Right ventricle myocardium superior (tissue), 1 donor: ENCODE measurements around the gene TRPM3. TPM values are rescaled to one million over a fixed set of nuclear protein-coding genes. Genes with fewer than 3 reads are reported as not detected.

Experiments used
- ATAC-seq: fragments of 200-7000 bp; cut with Tn5 transposase; one replicate; pipeline ENCODE4 v1.9.1; 2020; ENCODE audit warnings: mild to moderate bottlenecking; ENCODE audit not compliant: poor library complexity
- DNase-seq: peaks from one replicate; pipeline ENCODE4 v3.0.0-alpha.2; 2020
- intact Hi-C: fragments of 100-400 bp; cut with DNase I; formaldehyde crosslinking; loops from one replicate; pipeline ENCODE4 v1.11.2; 2022
- total RNA-seq: library from RNA; stranded (reverse); fragmentation: NEBNext Ultra II Directional; extraction: Animal tissue kit (Norgen Biotek cat#: 25700); gene quantifications from one replicate; pipeline ENCODE4 v1.2.1, GENCODE V29; 2021
- donor health status: DM: no; HTN: yes; CAD: no; lungs with severe emphysema.

Gene TRPM3
- total RNA-seq, 1 donor from 2014 or later: 0.16 TPM

DNA sequence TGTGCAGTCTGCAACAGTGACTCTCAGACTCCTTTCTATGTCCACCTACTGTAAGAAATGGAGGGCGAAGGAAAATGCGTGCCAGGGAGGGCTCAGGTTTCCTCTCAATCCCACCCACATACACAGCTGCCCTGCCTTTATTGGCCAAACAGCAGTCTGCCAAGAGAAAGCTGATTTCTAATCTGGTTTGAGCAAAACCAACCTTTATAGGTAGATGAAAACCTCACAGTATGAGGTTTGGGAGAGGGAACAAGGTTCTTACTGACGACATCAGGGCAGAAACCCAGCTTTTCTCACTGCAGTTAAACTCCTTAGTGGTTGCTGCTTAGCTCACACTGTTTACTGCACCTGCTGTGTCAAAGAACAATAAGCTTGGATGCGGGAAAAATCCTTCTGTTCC lies 554.7 kb downstream of the TRPM3 start:
- no peak for DNase-seq
- no peak for ATAC-seq
- intact Hi-C loops: no loop called here

- intact Hi-C loops: no loop called here
- DNase-seq (no peak), ATAC-seq (no peak)
Measured at GRCh38 chr9:70566066-70566465, 555.4 kb downstream of the TRPM3 start.

- ATAC-seq (no peak), DNase-seq (no peak)
- intact Hi-C loops: no loop called here
Measured at GRCh38 chr9:70564468-70565335, 556.7 kb downstream of the TRPM3 start.

DNA sequence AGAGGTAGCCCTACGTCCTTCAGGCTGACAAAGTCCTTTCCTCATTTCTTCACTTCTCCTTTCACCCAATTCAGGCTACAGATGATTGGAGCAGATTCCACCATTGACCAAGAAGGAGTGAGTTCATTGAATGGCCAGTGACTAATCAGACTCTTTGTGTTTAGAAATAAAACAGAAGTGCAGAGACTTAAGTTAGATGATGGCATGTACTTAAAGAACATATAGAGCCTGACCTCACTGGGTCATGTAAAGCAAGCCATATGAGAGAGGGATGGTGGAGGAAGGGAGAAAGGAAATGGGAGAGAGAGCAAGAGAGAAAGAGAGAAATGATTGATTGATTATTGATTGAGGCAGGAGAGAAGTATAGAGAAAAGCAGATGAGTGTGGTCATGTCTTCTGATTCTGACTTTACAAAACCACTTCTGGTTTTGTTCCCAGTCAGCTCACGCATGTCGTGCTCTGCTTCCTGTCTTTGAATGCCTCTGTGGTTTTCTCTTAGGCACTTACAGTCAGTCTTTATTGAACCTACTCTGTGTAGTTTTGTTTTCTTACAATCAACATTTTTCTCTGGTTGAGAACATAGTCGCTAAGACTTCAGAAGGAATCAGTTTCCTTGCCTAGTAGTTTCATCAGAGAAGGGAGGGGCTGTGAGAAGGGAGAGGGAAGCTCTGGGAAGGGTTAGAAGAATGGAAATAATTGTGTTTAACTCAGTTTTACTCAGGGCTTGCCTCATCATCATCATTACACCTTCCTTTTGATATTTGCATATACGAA lies 557.8 kb downstream of the TRPM3 start:
- intact Hi-C loops: no loop called here
- no peak for DNase-seq
- ATAC-seq: peak; percentile 54

GRCh38 chr9:70563010-70563409 lies 558.4 kb downstream of the TRPM3 start:
- ATAC-seq (no peak), DNase-seq (no peak)
- intact Hi-C loops: no loop called here

- peak; percentile 26 for ATAC-seq
- intact Hi-C loops: no loop called here
- DNase-seq: no peak
Measured at GRCh38 chr9:70561786-70562395, 559.5 kb downstream of the TRPM3 start.

- intact Hi-C loops: no loop called here
Measured at GRCh38 chr9:70561111-70561510, 560.3 kb downstream of the TRPM3 start.

DNA sequence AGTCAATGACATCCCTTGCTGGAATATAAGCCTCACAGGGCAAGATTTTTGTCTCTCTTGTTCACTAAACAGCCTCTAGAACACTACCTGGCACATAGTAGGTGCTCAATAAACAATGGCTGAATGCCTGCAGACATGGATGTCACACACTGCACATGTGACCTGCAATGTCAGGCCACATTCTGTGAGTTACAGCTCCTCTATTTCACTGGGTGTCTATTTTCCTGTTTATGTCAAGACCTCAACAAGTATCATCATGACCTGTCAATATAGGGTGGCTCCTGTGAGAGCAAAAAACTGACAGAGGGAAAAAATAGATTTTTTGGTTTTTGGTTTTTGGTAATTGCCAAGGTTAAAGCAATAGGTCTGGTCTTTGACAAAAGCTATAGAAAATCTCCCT lies 562.3 kb downstream of the TRPM3 start:
- intact Hi-C loops: no loop called here
- ATAC-seq (no peak), DNase-seq (no peak)

More at GRCh38 chr9:70561111-70561510, 560.3 kb downstream of the TRPM3 start:
- no peak for DNase-seq
- no peak for ATAC-seq

DNA sequence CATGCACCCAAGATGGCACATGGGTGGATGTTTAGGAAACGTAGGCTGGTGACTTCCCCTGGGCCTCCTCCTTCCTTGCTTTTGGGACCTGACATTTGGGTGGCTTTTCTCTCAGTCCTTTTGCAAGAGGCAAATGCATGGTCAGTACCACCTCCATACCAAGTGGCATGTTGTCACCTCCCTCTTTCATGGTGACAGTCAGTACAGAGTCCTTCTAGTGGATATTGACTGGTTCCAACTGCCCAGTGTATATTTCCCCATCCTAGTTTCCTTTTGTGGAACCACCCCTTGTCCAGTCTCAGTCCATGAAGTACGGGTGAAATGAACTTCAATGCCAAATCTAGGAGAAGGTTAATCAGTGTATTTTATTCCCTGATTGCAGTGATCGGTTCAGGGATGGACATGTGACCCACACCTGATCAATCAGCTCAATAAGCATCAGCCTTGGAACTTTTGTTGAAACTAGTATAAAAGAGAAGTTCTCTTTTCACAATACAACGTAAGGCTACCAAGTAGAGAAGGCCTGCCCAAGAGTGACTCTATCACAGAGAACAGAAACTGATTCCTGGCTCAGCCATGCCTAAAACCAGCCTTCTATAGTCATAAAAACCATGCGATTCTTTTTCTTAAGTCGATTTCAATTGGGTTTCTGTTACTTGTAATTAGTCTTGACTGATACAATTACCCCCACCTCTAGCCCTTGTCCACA lies 563.6 kb downstream of the TRPM3 start:
- no peak for ATAC-seq
- intact Hi-C loops: no loop called here
- no peak for DNase-seq

GRCh38 chr9:70556771-70557170 lies 564.6 kb downstream of the TRPM3 start:
- DNase-seq: no peak
- no peak for ATAC-seq
- intact Hi-C loops: no loop called here

DNA sequence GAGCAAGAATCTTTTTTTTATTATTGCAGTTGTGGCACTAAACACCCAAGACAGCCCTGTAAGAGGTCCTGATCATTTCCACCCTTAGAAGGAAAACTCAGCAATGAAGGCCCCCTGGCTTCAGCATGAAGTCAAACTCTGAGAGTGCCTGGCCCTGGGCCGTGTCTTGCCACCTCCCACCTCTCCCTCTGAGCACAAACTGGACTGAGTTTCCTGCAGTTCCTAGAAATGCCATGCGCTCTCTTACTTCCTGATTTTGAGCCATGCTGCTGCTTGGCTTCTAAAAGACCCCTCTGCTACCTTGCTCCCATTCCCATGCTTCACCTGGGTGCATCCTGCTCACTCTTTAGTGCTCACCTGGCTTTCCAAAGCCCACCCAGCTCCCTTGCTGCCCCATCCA lies 566.5 kb downstream of the TRPM3 start:
- ATAC-seq (no peak), DNase-seq (no peak)
- intact Hi-C loops: no loop called here

GRCh38 chr9:70553707-70554673 lies 567.4 kb downstream of the TRPM3 start:
- no peak for DNase-seq
- intact Hi-C loops: no loop called here
- ATAC-seq: peak; percentile 91

DNA sequence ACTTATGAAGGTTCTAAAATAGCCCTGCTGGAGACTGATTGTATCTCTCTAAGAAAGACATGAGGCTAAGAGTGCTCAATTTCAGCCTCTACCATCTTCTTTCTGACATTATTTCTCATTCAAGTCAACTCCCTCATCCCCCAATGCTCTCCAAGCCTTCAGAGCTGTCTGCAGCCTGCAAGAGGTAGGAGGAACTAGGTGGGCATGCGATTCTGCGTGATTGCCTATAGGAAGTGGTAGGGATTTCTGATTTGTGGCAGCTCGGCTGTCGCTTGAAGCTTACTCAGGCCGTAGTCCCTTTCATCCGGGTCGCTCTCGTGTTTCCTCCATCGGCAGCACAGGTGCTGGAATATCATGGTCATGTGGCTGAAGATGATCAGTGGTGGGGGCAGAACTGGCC lies 568.9 kb downstream of the TRPM3 start:
- DNase-seq (no peak), ATAC-seq (no peak)
- intact Hi-C loops: no loop called here

- intact Hi-C loops: no loop called here
- DNase-seq (no peak), ATAC-seq (no peak)
Measured at GRCh38 chr9:70551801-70552200, 569.6 kb downstream of the TRPM3 start.

- ATAC-seq: no peak
- intact Hi-C loops: no loop called here
- no peak for DNase-seq
Measured at GRCh38 chr9:70551396-70551795, 570.0 kb downstream of the TRPM3 start.

DNA sequence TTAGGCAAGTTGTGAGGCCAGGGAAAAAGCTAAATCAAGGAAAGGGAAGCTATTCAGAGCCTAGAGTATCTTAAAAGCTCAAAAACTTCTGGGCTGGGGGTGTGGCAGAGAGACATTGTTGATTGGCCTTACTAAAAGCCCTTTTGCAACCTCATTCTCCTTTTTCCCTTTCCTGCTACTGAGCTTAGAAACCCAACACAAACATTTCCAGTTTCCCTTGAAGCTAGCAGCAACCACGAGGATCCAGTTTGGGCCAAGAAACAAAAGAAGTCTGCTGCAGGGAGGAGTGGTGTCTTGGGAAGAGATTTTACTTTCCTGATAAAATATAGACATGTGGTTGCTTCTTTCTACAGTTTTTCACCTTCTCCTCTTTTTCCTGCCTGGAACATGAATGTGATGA lies 571.5 kb downstream of the TRPM3 start:
- intact Hi-C loops: no loop called here
- no peak for ATAC-seq
- DNase-seq: no peak

DNA sequence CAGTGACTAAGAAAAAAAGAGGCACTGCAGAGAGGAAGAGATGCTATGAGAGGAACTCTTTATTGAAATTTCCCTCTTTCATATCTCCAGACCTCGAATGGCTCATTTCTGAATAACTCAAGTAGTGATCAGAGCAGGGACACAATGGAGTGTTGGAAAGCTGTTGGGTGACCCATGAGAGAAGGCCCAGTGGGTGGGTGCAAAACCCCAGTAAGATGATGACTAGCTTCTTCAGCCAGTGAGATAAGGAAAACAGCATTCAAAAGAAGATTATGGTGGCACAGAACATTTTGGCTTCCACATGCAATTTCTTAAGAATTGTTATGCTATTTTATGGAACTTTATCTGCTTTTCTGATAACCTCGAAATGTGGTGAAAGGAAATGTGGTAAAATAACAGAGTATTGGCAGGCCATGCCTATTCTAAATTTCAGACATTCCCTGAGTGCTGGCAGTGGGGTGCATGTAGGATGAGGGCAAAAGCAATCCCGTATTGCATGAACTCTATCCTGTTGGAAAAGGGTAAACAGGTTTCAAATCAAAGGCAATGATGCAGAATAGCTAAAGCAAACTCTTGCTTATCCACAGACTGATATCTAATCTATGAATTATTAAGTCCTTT lies 579.0 kb downstream of the TRPM3 start:
- intact Hi-C loops: no loop called here
- no peak for DNase-seq
- ATAC-seq: no peak

GRCh38 chr9:70540016-70540415 lies 581.4 kb downstream of the TRPM3 start:
- ATAC-seq: no peak
- intact Hi-C loops: no loop called here
- no peak for DNase-seq
